ENCODE measurements around the gene THOC5. TPM values are rescaled to one million over a fixed set of nuclear protein-coding genes. Genes with fewer than 3 reads are reported as not detected.

THOC5 gene
- total RNA-seq, 1 experiment from 2014 or later, result 42.3 TPM

GRCh38 chr22:29469755-29470154 lies 83.8 kb downstream of the THOC5 start:
- intact Hi-C loops (cut with micrococcal nuclease; ENCODE audit: unreplicated experiment), result no loop called here
- Histone ChIP-seq H3K4me1 (replicated peaks; ENCODE audit: insufficient read depth) (no peaks in the 10 kb centered on the region), H3K27ac (no peak overlapping the region), H3K79me2 (ENCODE audit: low read depth) (no peaks in the 10 kb centered on the region), H3K9me2 (ENCODE audit: insufficient read depth) (no peaks in the 10 kb centered on the region), H3K4me2 (peak overlapping the region; percentile 69), H3K4me3 (peak overlapping the region; percentile 43; the same call in 1 of the 2 replicates), H2AFZ (no peak overlapping the region), H3K9me3 (ENCODE audit: insufficient read depth, low read depth) (no peaks in the 10 kb centered on the region), H3F3A (ENCODE audit: insufficient read depth, low read depth) (no peaks in the 10 kb centered on the region), H3K27me3 (ENCODE audit: insufficient read depth, low read depth) (no peaks in the 10 kb centered on the region), H3K36me3 (ENCODE audit: low read depth) (no peaks in the 10 kb centered on the region), H4K20me1 (ENCODE audit: insufficient read depth) (no peaks in the 10 kb centered on the region)
- CTCF ChIA-PET, result no interaction called here
- POLR2A ChIA-PET (ENCODE audit: unreplicated experiment), result no interaction called here
- DNase-seq, result no peak
- no peak for TF ChIP-seq EZH2 (IDR thresholded peaks at IDR 0.05; ENCODE audit: low read depth)
- no peak for TF ChIP-seq CTCF (conservative IDR thresholded peaks at IDR 0.05)
- no TSS peak for BruUV-seq (replicated peaks)

GRCh38 chr22:29464581-29464980 lies 89.0 kb downstream of the THOC5 start:
- intact Hi-C loops (cut with micrococcal nuclease; ENCODE audit: unreplicated experiment), result no loop called here
- CTCF ChIA-PET, result no interaction called here
- no peak overlapping the region for H3K27ac ChIP-seq
- BruUV-seq (replicated peaks), result no TSS peak
- POLR2A ChIA-PET (ENCODE audit: unreplicated experiment), result no interaction called here
- H3K27me3 ChIP-seq (ENCODE audit: insufficient read depth, low read depth), result no peaks in the 10 kb centered on the region
- H3K36me3 ChIP-seq (ENCODE audit: low read depth), result no peaks in the 10 kb centered on the region
- TF ChIP-seq CTCF (conservative IDR thresholded peaks at IDR 0.05) (no peak), EZH2 (IDR thresholded peaks at IDR 0.05; ENCODE audit: low read depth) (no peak)
- H3K9me2 ChIP-seq (ENCODE audit: insufficient read depth), result no peaks in the 10 kb centered on the region
- H3K4me3 ChIP-seq, result no peak overlapping the region
- no peak overlapping the region for H3K4me2 ChIP-seq
- no peaks in the 10 kb centered on the region for H3K9me3 ChIP-seq (ENCODE audit: insufficient read depth, low read depth)
- no peaks in the 10 kb centered on the region; the same call in 1 of the 2 replicates for H3F3A ChIP-seq (ENCODE audit: insufficient read depth, low read depth)
- no peaks in the 10 kb centered on the region for H3K79me2 ChIP-seq (ENCODE audit: low read depth)
- H2AFZ ChIP-seq, result no peak overlapping the region
- H4K20me1 ChIP-seq (ENCODE audit: insufficient read depth), result no peaks in the 10 kb centered on the region
- no peak for DNase-seq
- no peaks in the 10 kb centered on the region for H3K4me1 ChIP-seq (replicated peaks; ENCODE audit: insufficient read depth)

- Histone ChIP-seq H3K4me1 (replicated peaks; ENCODE audit: insufficient read depth) (no peaks in the 10 kb centered on the region), H3F3A (ENCODE audit: insufficient read depth, low read depth) (no peaks in the 10 kb centered on the region; the same call in 1 of the 2 replicates), H2AFZ (no peak overlapping the region), H3K36me3 (ENCODE audit: low read depth) (no peaks in the 10 kb centered on the region), H4K20me1 (ENCODE audit: insufficient read depth) (no peaks in the 10 kb centered on the region), H3K9me2 (ENCODE audit: insufficient read depth) (no peaks in the 10 kb centered on the region), H3K27ac (no peak overlapping the region), H3K9me3 (ENCODE audit: insufficient read depth, low read depth) (no peaks in the 10 kb centered on the region), H3K27me3 (ENCODE audit: insufficient read depth, low read depth) (no peaks in the 10 kb centered on the region), H3K79me2 (ENCODE audit: low read depth) (no peaks in the 10 kb centered on the region), H3K4me3 (no peak overlapping the region), H3K4me2 (no peak overlapping the region)
- BruUV-seq (replicated peaks), result no TSS peak
- ChIA-PET CTCF (interaction anchor here (0.5 kb wide), 1 partner anchor 1028 kb away, joined by 6 read pairs; no protein-coding TSS in a partner anchor), POLR2A (ENCODE audit: unreplicated experiment) (no interaction called here)
- intact Hi-C loops (cut with micrococcal nuclease; ENCODE audit: unreplicated experiment), result no loop called here
- TF ChIP-seq CTCF (conservative IDR thresholded peaks at IDR 0.05) (no peak), EZH2 (IDR thresholded peaks at IDR 0.05; ENCODE audit: low read depth) (no peak)
- no peak for DNase-seq
Measured at GRCh38 chr22:29463629-29464028, 89.9 kb downstream of the THOC5 start.
